SK-N-SH (cell line): Measurements from ENCODE around the gene KCNJ18.
"Not testable (repeated sequence)": the region's sequence is repeated elsewhere in the genome, so short reads cannot be mapped to it uniquely, and the experiment has no call there.

Experiments used
- CHD2 ChIP-seq: fragments of 150-350 bp; IDR thresholded peaks from 2 replicates; pipeline ENCODE4 v1.6.1; 2018; ENCODE audit warnings: low read length; ENCODE audit not compliant: partially characterized antibody
- CTCF ChIP-seq: fragments of 200-600 bp; sonication (generic); IDR thresholded peaks from 2 replicates; pipeline ENCODE4 v1.6.1; 2017; ENCODE audit warnings: antibody characterized with exemption, mild to moderate bottlenecking, moderate library complexity
- EZH2phosphoT487 ChIP-seq: fragments of 200-600 bp; sonication (generic); IDR thresholded peaks from 2 replicates; pipeline ENCODE4 v1.6.1; 2017; ENCODE audit warnings: low read depth, mixed run types, mild to moderate bottlenecking, antibody characterized with exemption, moderate library complexity, borderline replicate concordance
- GABPA ChIP-seq: IDR thresholded peaks from 2 replicates; pipeline ENCODE4 v1.4.0; 2012; ENCODE audit warnings: low read depth, mild to moderate bottlenecking
- MAX ChIP-seq: IDR thresholded peaks from 2 replicates; pipeline ENCODE4 v1.4.0; 2012; ENCODE audit warnings: low read depth
- PBX3 ChIP-seq: IDR thresholded peaks from 2 replicates; pipeline ENCODE4; 2012
- POLR2AphosphoS5 ChIP-seq: IDR thresholded peaks from 2 replicates; pipeline ENCODE4 v1.6.1; 2012; ENCODE audit warnings: low read depth, low read length
- RAD21 ChIP-seq: IDR thresholded peaks from 2 replicates; pipeline ENCODE4 v1.6.1; 2012; ENCODE audit warnings: mild to moderate bottlenecking, low read length
- REST ChIP-seq: IDR thresholded peaks from 2 replicates; pipeline ENCODE4 v1.6.1; 2012; ENCODE audit warnings: mild to moderate bottlenecking, low read depth, low read length, moderate library complexity
- SIN3A ChIP-seq: IDR thresholded peaks from 2 replicates; pipeline ENCODE4 v1.6.1; 2012; ENCODE audit warnings: low read depth, mild to moderate bottlenecking, low read length, moderate library complexity, borderline replicate concordance

- TF ChIP-seq CTCF, POLR2AphosphoS5, PBX3, REST, MAX, SIN3A, EZH2phosphoT487, CHD2, GABPA, RAD21: not testable (repeated sequence)
These were observed 24.2 kb upstream of the KCNJ18 start for GRCh38 chr17:21668118-21668488.
